ENCODE results near the gene DYNC2H1.
A peak's percentile ranks its signal among the peaks of the same experiment; 100 is the strongest.

GRCh38 chr11:103326070-103326794 lies 217.0 kb downstream of the DYNC2H1 start:
- no peak for TF ChIP-seq MAX (CRISPR knock-in tag; IDR thresholded peaks at IDR 0.05)
- no peak for TF ChIP-seq FOXJ3 (CRISPR knock-in tag; IDR thresholded peaks at IDR 0.05; ENCODE audit: borderline replicate concordance)
- no peak for TF ChIP-seq NFYB (CRISPR knock-in tag; conservative IDR thresholded peaks at IDR 0.05; ENCODE audit: low read depth)
- peak; percentile 56 for TF ChIP-seq CTCF (IDR thresholded peaks at IDR 0.05)
- TF ChIP-seq NR3C1 (CRISPR knock-in tag; conservative IDR thresholded peaks at IDR 0.05; ENCODE audit: low read depth), result no peak
- TF ChIP-seq ZBTB43 (CRISPR knock-in tag; IDR thresholded peaks at IDR 0.05), result no peak

Data from WTC11 (cell line).